Stimulated activated CD4-positive, alpha-beta T cell treated with anti-CD3 and anti-CD28 coated beads, Interleukin-4, amount 100 ng/mL, for 48 hours (primary cell): ENCODE data around the gene TRIM22.
A peak's percentile ranks its signal among the peaks of the same experiment; 100 is the strongest.
"Not testable (repeated sequence)": the region's sequence is repeated elsewhere in the genome, so short reads cannot be mapped to it uniquely, and the experiment has no call there.

Experiments
- DNase-seq, 2 donors: peaks; one replicate each; pipeline ENCODE4 v3.0.0-alpha.2; 2020; ENCODE audit warnings: low read depth in 2 of 2

The TRIM22 gene

GRCh38 chr11:5689551-5689983, at the start of gene TRIM22:
Gene TRIM22 (plus strand): TSS chr11:5689790. CDS start chr11:5696233, 6,443 bp downstream.
- peak in 1 of 2 donors; percentile 34 for DNase-seq

GRCh38 chr11:5639953-5640352, 49.6 kb upstream of the TRIM22 start:
- DNase-seq: no peak

GRCh38 chr11:5643585-5643984, 46.0 kb upstream of the TRIM22 start:
- DNase-seq: no peak

- DNase-seq: no peak
Measured at GRCh38 chr11:5646139-5646538, 43.5 kb upstream of the TRIM22 start.

- no peak for DNase-seq
Measured at GRCh38 chr11:5655474-5655873, 34.1 kb upstream of the TRIM22 start.

GRCh38 chr11:5656956-5657355, 32.6 kb upstream of the TRIM22 start:
- not testable (repeated sequence) for DNase-seq

GRCh38 chr11:5658318-5658717, 31.3 kb upstream of the TRIM22 start:
- DNase-seq: no peak

GRCh38 chr11:5663511-5663910, 26.1 kb upstream of the TRIM22 start:
- no peak for DNase-seq

GRCh38 chr11:5665051-5665570, 24.5 kb upstream of the TRIM22 start:
- DNase-seq: no peak

- no peak for DNase-seq
Measured at GRCh38 chr11:5665746-5666401, 23.7 kb upstream of the TRIM22 start.

GRCh38 chr11:5666402-5666793, 23.2 kb upstream of the TRIM22 start:
- no peak for DNase-seq

- no peak for DNase-seq
Measured at GRCh38 chr11:5671831-5672230, 17.8 kb upstream of the TRIM22 start.

- DNase-seq: no peak
Measured at GRCh38 chr11:5674391-5674790, 15.2 kb upstream of the TRIM22 start.

GRCh38 chr11:5679811-5680210, 9.8 kb upstream of the TRIM22 start:
- no peak for DNase-seq

- not testable (repeated sequence) for DNase-seq
Measured at GRCh38 chr11:5682890-5683441, 6.6 kb upstream of the TRIM22 start.

- not testable (repeated sequence) for DNase-seq
Measured at GRCh38 chr11:5683620-5684019, 6.0 kb upstream of the TRIM22 start.

- DNase-seq: no peak
Measured at GRCh38 chr11:5684036-5684645, 5.4 kb upstream of the TRIM22 start.

- DNase-seq: peak; percentile 52 to 75
Measured at GRCh38 chr11:5684646-5685362, 4.8 kb upstream of the TRIM22 start, which contains the start of gene TRIM5. Gene TRIM5 (minus strand): TSS chr11:5685074. CDS start chr11:5680177, 4,897 bp downstream.

GRCh38 chr11:5686426-5686825, 3.2 kb upstream of the TRIM22 start:
- DNase-seq: no peak

GRCh38 chr11:5688482-5688881, 1.1 kb upstream of the TRIM22 start:
- no peak for DNase-seq

GRCh38 chr11:5690216-5690615, 626 bp downstream of the TRIM22 start:
- no peak for DNase-seq

GRCh38 chr11:5690736-5691135, 1.1 kb downstream of the TRIM22 start:
- DNase-seq: no peak
